ENCODE data around the gene DNAJB13. TPM values are rescaled to one million over a fixed set of nuclear protein-coding genes. Genes with fewer than 3 reads are reported as not detected.

Gene DNAJB13
- total and polyA plus RNA-seq, 10 of the 15 experiments (the other 5 are each of a cell fraction or from before 2014, with no cell fraction given) = 0.07 to 0.76 (median 0.15) TPM; not detected in 7

DNA sequence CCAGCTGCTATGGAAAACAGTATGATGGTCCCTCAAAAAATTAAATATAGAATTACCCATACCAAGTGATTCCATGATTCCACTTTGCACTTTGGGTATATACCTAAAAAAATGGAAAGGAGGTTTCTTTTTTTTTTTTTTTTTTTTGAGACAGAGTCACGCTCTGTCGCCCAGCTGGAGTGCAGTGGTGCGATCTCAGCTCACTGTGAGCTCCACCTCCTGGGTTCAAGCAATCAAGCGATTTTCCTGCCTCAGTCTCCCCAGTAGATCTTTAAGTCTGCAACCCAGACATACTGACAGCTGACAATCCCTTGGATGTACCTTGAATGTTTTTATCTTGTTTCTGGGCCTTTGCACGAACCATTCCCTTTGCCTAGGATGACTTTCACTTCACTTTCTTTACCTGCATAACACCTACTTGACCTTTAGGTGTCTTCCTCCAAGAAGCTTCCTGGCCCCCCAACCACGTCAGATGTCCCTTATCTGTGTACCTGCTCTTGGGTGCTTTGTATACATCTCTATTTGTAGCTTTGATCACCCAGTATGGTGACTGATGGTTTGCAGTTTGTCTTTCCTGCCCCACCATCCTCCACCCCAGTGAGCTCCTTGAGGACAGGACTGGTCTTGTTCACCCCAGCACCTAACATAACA lies 46.4 kb downstream of the DNAJB13 start (continued):
- TF ChIP-seq, protein P1, sequence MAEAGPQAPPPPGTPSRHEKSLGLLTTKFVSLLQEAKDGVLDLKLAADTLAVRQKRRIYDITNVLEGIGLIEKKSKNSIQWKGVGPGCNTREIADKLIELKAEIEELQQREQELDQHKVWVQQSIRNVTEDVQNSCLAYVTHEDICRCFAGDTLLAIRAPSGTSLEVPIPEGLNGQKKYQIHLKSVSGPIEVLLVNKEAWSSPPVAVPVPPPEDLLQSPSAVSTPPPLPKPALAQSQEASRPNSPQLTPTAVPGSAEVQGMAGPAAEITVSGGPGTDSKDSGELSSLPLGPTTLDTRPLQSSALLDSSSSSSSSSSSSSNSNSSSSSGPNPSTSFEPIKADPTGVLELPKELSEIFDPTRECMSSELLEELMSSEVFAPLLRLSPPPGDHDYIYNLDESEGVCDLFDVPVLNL (IDR thresholded peaks at IDR 0.05; ENCODE audit: low read depth, low read length) = no peak
- TF ChIP-seq SMAD5 (IDR thresholded peaks at IDR 0.05; ENCODE audit: low read depth) = no peak
- no peak for TF ChIP-seq ZNF207 (IDR thresholded peaks at IDR 0.05; ENCODE audit: borderline replicate concordance)

DNA sequence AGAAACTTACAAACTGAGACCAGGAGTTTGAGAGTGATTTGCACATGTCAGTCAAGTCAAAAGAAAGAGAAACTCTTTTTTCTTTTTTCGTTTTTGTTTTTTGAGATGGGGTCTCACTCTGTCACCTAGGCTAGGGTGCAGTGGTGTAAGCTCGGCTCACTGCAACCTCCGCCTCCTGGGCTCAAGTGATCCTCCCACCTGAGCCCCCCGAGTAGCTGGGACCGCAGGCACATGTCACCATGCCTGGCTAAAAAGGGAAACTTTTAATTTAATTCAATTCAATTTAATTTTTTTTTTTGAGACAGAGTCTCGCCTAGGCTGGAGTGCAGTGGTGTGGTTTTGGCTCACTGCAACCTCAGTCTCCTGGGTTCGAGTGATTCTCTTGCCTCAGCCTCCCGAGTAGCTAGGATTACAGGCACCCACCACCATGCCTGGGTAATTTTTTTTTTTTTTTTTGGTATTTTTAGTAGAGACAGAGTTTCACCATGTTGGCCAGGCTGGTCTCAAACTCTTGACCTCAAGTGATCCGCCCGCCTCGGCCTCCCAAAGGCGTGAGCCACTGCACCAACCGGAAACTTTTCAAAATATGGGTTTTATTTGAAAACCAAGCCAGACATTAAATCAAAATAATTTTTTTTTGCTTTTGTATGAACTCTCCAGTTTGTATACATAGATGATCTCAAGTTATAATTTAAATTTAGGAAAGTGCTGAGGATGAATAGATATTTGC lies 48.2 kb downstream of the DNAJB13 start:
- Histone ChIP-seq H3K27me3 (replicated peaks in 1 of 2; ENCODE audit: control insufficient read depth in 2 of 2, insufficient read depth in 2 of 2, low read length in 1 of 2) (no peaks in the 10 kb centered on the region), H3K9ac (ENCODE audit: control insufficient read depth, insufficient read depth, low read length) (no peak overlapping the region), H3K4me3 (no peak overlapping the region), H4K20me1 (ENCODE audit: control insufficient read depth, insufficient read depth) (no peaks in the 10 kb centered on the region), H3K36me3 (ENCODE audit: control insufficient read depth in 2 of 2, insufficient read depth in 2 of 2, low read length in 1 of 2) (no peaks in the 10 kb centered on the region), H3K27ac (ENCODE audit: control insufficient read depth, insufficient read depth) (no peak overlapping the region), H3K9me3 (replicated peaks; ENCODE audit: control insufficient read depth, insufficient read depth, low read length) (no peaks in the 10 kb centered on the region), H3K4me2 (ENCODE audit: control insufficient read depth, insufficient read depth) (no peak overlapping the region), H3K79me2 (ENCODE audit: control insufficient read depth, insufficient read depth, low read length) (no peaks in the 10 kb centered on the region), H3K4me1 (ENCODE audit: control insufficient read depth, insufficient read depth, low read length) (peaks cover 43% of the 10 kb centered on the region), H2AFZ (ENCODE audit: control insufficient read depth, low read depth, low read length) (no peak overlapping the region)
- BruUV-seq (replicated peaks) = no TSS peak
- ChIA-PET POLR2A (no interaction called here), CTCF (interaction anchor here (0.7 to 2.5 kb wide), 3 partner anchors 13 to 265 kb away, joined by 3 to 5 read pairs (median 5); no protein-coding TSS in a partner anchor), RAD21 (ENCODE audit: unreplicated experiment) (interaction anchor here (0.7 to 1.6 kb wide), 2 partner anchors 19 to 163 kb away, joined by 3 to 4 read pairs; no protein-coding TSS in a partner anchor), SMC1A (ENCODE audit: uncharacterized antibody, unreplicated experiment) (interaction anchor here (1.6 kb wide), 1 partner anchor 18 kb away, joined by 4 read pairs; no protein-coding TSS in a partner anchor)
- FAIRE-seq (no peak), DNase-seq (ENCODE audit: low read depth, low spot score) (no peak), ATAC-seq (no peak)
- intact Hi-C loops (cut with micrococcal nuclease; ENCODE audit: unreplicated experiment) = loop anchor here (10.0 kb wide), 1 partner anchor 1816 kb away; the partner anchor contains the start of gene UVRAG
- whole genome bisulfite sequencing (ENCODE audit: insufficient coverage, insufficient replicate concordance, low lambda C conversion rate, missing lambda C conversion rate) = 90% methylated on average over 13 of the region's 13 CpGs
- in situ Hi-C loops (cut with MboI) = no loop called here
- TF ChIP-seq, protein P2, sequence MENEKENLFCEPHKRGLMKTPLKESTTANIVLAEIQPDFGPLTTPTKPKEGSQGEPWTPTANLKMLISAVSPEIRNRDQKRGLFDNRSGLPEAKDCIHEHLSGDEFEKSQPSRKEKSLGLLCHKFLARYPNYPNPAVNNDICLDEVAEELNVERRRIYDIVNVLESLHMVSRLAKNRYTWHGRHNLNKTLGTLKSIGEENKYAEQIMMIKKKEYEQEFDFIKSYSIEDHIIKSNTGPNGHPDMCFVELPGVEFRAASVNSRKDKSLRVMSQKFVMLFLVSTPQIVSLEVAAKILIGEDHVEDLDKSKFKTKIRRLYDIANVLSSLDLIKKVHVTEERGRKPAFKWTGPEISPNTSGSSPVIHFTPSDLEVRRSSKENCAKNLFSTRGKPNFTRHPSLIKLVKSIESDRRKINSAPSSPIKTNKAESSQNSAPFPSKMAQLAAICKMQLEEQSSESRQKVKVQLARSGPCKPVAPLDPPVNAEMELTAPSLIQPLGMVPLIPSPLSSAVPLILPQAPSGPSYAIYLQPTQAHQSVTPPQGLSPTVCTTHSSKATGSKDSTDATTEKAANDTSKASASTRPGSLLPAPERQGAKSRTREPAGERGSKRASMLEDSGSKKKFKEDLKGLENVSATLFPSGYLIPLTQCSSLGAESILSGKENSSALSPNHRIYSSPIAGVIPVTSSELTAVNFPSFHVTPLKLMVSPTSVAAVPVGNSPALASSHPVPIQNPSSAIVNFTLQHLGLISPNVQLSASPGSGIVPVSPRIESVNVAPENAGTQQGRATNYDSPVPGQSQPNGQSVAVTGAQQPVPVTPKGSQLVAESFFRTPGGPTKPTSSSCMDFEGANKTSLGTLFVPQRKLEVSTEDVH (IDR thresholded peaks at IDR 0.05; ENCODE audit: low read depth, partially characterized antibody) = no peak
- TF ChIP-seq JUNB (IDR thresholded peaks at IDR 0.05) = no peak
- no peak for TF ChIP-seq ZNF622 (IDR thresholded peaks at IDR 0.05)
- TF ChIP-seq YY1 (IDR thresholded peaks at IDR 0.05; ENCODE audit: low read depth, low read length) = no peak
- TF ChIP-seq, protein P3, sequence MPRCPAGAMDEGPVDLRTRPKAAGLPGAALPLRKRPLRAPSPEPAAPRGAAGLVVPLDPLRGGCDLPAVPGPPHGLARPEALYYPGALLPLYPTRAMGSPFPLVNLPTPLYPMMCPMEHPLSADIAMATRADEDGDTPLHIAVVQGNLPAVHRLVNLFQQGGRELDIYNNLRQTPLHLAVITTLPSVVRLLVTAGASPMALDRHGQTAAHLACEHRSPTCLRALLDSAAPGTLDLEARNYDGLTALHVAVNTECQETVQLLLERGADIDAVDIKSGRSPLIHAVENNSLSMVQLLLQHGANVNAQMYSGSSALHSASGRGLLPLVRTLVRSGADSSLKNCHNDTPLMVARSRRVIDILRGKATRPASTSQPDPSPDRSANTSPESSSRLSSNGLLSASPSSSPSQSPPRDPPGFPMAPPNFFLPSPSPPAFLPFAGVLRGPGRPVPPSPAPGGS (IDR thresholded peaks at IDR 0.05; ENCODE audit: borderline replicate concordance, insufficient read depth, low read depth, low read length, poor library complexity, severe bottlenecking) = no peak
- no peak for TF ChIP-seq IRF4 (IDR thresholded peaks at IDR 0.05; ENCODE audit: low read depth, low read length)
- TF ChIP-seq, protein P4, sequence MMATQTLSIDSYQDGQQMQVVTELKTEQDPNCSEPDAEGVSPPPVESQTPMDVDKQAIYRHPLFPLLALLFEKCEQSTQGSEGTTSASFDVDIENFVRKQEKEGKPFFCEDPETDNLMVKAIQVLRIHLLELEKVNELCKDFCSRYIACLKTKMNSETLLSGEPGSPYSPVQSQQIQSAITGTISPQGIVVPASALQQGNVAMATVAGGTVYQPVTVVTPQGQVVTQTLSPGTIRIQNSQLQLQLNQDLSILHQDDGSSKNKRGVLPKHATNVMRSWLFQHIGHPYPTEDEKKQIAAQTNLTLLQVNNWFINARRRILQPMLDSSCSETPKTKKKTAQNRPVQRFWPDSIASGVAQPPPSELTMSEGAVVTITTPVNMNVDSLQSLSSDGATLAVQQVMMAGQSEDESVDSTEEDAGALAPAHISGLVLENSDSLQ (IDR thresholded peaks at IDR 0.05) = peak; percentile 44; the same call in 1 of the 2 replicates
- TF ChIP-seq ZNF384 (IDR thresholded peaks at IDR 0.05; ENCODE audit: borderline replicate concordance, low read depth, low read length) = no peak
- no peak for TF ChIP-seq TAF1 (IDR thresholded peaks at IDR 0.05; ENCODE audit: borderline replicate concordance, low read depth, low read length)
- no peak for TF ChIP-seq EP300 (IDR thresholded peaks at IDR 0.05; ENCODE audit: borderline replicate concordance in 1 of 2, control insufficient read depth in 1 of 2, low read depth in 2 of 2, low read length in 2 of 2)
- no peak for TF ChIP-seq POLR2AphosphoS5 (IDR thresholded peaks at IDR 0.05; ENCODE audit: low read length)

Measured in GM12878 (cell line).